C4-2B (cell line): ENCODE data around the gene IQGAP3.
A peak's percentile ranks its signal among the peaks of the same experiment; 100 is the strongest.
"Not testable (repeated sequence)": the region's sequence is repeated elsewhere in the genome, so short reads cannot be mapped to it uniquely, and the experiment has no call there.

Experiments used
- H3K27ac ChIP-seq: fragments of 450-650 bp; 2 replicates; pipeline ENCODE4 v1.5.1; 2017
- ZFX ChIP-seq: fragments of 450-650 bp; IDR thresholded peaks from 2 replicates; pipeline ENCODE4 v1.6.1; 2017
- TF ChIP-seq, protein P1 (sequence below): fragments of 450-650 bp; conservative IDR thresholded peaks from 2 replicates; pipeline ENCODE4 v1.5.1; 2017; ENCODE audit warnings: mild to moderate bottlenecking

IQGAP3 gene

DNA sequence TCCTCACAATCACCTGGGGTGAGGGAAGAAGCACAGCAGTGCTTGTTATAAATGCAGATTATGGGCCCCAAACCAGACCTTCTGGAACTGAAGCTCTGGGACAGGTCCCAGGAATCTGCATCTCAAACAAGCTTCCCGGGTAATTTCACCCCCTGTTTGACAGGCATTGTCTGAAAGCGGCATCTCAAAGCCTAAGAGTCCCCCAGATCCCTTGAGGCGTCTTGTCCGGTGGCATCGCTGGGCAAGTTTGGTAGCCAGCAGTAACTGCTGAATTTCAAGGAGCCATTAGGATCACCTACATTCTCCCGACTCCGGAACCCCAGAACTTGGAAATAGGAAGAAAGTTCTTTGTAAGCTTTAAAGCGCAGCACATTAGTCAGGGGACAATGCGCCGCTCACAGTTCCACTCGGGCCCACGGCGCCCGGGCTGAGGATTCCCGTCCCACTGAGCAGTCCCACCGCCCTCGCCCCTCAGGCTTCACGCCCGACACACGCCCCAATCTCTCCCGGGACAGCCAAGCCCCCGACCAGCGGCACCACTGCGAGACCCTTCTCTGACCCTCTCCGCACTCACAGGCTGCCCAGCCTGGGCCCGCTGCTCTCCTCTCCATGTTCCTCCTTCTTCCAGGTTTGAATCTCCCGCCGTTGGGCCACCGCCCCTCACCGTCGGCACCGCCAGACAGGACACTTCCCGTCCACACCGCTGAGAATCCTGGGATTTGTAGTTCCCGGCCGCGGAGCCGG is at the start of gene IQGAP3:
TSS of gene IQGAP3 (minus strand) at position 647 of the 744 bp plus-strand sequence. CDS start at position 611, 36 bp downstream.
- peak within 1 kb of the TSS; percentile 65 for H3K27ac ChIP-seq

GRCh38 chr1:156619582-156619955 is 47.2 kb upstream of the IQGAP3 start:
- no peak overlapping the region for H3K27ac ChIP-seq
- TF ChIP-seq, protein P1, sequence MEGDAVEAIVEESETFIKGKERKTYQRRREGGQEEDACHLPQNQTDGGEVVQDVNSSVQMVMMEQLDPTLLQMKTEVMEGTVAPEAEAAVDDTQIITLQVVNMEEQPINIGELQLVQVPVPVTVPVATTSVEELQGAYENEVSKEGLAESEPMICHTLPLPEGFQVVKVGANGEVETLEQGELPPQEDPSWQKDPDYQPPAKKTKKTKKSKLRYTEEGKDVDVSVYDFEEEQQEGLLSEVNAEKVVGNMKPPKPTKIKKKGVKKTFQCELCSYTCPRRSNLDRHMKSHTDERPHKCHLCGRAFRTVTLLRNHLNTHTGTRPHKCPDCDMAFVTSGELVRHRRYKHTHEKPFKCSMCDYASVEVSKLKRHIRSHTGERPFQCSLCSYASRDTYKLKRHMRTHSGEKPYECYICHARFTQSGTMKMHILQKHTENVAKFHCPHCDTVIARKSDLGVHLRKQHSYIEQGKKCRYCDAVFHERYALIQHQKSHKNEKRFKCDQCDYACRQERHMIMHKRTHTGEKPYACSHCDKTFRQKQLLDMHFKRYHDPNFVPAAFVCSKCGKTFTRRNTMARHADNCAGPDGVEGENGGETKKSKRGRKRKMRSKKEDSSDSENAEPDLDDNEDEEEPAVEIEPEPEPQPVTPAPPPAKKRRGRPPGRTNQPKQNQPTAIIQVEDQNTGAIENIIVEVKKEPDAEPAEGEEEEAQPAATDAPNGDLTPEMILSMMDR: peak; percentile 40
- TF ChIP-seq ZFX: no peak

More for the DNA sequence above, at the start of gene IQGAP3:
- TF ChIP-seq, protein P1: no peak
- no peak; the same call in 1 of the 2 replicates for TF ChIP-seq ZFX

GRCh38 chr1:156618853-156619581 is 46.7 kb upstream of the IQGAP3 start, which contains the start of gene HAPLN2:
HAPLN2 (plus strand) TSS chr1:156619415; CDS start chr1:156623491, 4,076 bp downstream.
- no peak for TF ChIP-seq ZFX
- TF ChIP-seq, protein P1: peak; percentile 73
- no peak within 1 kb of the TSS for H3K27ac ChIP-seq

DNA sequence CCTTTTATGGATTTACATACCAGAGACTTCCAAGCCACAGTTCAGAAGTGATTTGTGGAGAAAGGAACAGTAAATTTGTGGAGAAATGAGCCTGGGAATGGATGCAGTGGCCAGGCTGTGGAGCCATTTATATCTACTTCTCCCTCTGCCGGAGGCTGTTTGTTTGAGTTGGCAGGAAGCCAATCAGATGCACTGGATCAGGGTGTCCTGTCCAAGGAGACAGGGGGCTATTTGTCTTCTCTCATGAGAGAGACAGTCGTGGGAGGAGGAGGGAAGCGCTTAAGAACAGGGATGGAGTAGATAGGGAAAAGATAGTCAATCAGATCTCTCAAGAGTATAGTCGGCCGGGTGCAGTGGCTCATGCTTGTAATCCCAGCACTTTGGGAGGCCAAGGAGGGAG is 44.1 kb upstream of the IQGAP3 start:
- peak overlapping the region; percentile 76 for H3K27ac ChIP-seq
- TF ChIP-seq ZFX: no peak
- TF ChIP-seq, protein P1: peak; percentile 11; the same call in 1 of the 2 replicates

- no peak for TF ChIP-seq ZFX
- TF ChIP-seq, protein P1: no peak
- peak overlapping the region; percentile 76 for H3K27ac ChIP-seq
Measured at GRCh38 chr1:156615946-156616345, 43.6 kb upstream of the IQGAP3 start.

DNA sequence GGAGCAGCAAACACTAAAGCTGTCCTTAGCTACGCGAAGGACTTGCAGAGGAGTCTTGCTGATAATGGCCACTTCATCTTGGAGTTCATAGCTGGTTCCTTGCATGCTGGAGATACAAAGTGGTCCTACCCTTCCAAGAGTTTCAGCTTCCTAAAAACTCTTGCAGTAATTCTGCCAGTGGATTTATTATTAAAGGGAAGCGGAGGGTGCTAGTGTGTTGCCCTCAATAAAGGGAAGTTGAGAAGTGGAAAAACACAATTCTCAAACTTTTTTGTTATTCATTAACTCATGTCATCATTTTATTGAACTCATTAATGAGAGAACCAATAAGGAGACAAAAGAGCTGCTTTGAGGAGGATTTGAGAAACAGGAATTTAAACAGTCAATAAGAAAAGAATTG is 40.3 kb upstream of the IQGAP3 start:
- TF ChIP-seq ZFX: no peak
- TF ChIP-seq, protein P1: no peak

DNA sequence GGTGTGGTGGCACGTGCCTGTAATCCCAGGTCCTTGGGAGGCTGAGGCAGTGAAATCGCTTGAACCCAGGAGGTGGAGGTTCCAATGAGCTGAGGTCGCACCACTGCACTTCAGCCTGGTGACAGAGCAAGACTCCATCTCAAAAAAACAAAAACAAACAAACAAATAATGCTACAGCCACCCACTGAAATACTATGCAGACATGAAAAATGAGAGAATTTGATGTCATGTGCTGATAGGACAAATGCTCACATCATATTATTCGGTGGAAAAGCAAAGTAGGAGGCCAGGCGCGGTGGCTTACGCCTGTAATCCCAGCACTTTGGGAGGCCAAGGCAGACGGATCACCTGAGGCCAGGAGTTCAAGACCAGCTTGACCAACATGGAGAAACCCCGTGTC is 37.7 kb upstream of the IQGAP3 start:
- not testable (repeated sequence) for H3K27ac ChIP-seq

More for the DNA sequence above, 40.3 kb upstream of the IQGAP3 start:
- no peak overlapping the region for H3K27ac ChIP-seq
